NCI-H2029 (cell line): ENCODE data around the gene PRKN.

Experiments
- DNase-seq: peaks from one replicate; lab custom pipeline; 2025; lab: John Stamatoyannopoulos, UW

Gene PRKN

GRCh38 chr6:161446296-161446925 is 1281.2 kb downstream of the PRKN start:
- DNase-seq, result no peak

- DNase-seq, result no peak
Observed at GRCh38 chr6:161445021-161445799, 1282.4 kb downstream of the PRKN start.

GRCh38 chr6:161444464-161444863 is 1283.1 kb downstream of the PRKN start:
- DNase-seq, result no peak

GRCh38 chr6:161443848-161444247 is 1283.7 kb downstream of the PRKN start:
- no peak for DNase-seq

- no peak for DNase-seq
Observed at GRCh38 chr6:161442420-161442819, 1285.1 kb downstream of the PRKN start.

- no peak for DNase-seq
Observed at GRCh38 chr6:161440299-161440698, 1287.3 kb downstream of the PRKN start.

DNA sequence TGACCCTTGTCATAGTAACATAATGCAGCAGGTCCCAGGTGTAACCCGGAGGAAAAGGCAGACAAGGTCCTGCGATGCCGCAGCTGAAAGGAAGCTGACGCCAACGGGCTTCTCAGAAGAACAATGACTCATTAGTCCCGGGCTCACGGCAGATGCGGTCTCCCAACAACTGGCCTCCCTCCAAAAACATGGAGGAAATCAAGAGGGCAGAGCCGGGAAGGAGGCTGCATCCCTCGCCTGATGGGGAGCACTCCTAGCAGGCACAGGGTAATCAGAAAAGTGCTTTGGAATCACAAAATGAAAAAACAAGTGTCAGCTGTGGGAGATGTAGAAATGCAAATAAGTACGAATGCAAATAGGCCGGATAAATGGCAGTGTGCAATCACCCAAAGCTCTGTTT is 1288.5 kb downstream of the PRKN start:
- peak; percentile 39 for DNase-seq

- no peak for DNase-seq
Observed at GRCh38 chr6:161438430-161439030, 1289.0 kb downstream of the PRKN start.

GRCh38 chr6:161437851-161438250 is 1289.7 kb downstream of the PRKN start:
- DNase-seq, result no peak

DNA sequence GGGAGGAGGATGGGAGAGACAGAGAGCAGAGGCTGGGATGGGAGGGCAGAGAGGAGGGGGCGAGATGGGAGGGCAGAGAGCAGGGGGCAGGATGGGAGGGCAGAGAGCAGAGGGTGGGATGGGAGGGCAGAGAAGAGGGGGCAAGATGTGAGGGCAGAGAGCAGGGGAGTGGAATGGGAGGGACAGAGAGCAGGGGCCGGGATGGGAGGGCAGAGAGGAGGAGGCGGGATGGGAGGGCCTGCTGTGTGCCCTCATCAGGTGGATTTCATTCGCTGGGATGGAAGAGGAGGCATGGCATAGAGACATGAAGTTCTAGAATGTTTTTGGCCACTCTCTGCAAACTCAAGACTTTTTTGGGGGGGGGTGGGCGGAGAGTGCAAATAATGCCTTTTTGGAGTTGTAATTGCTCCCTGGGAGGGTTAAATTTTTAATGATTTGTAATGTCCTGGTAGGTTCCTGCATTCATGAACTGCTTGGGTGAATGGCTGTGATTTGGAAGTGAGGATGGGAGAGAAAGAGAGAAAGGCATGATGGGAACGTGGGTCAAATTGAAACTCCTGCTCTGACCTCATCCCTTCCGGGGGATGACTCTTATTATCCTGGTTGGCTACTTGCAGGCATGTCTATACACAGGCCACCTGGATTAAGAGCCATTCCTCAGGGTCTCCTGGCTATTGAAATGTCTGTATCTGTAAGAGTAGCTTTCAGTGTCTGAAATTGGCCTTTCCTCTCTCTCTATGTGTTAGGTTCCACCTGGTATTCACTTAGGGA is 1291.3 kb downstream of the PRKN start:
- no peak for DNase-seq

DNA sequence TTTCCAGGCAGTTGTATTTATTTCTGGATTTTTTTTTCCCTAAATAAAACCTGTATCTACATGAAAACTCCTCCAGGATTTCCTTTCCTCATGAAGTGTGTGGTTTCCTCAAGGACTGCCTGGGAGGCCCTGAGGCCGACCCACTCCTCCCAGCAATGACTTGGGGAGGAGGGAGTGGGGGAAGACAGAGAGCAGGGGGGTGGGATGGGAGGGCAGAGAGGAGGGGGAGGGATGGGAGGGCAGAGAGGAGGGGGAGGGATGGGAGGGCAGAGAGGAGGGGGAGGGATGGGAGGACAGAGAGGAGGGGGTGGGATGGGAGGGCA is 1291.9 kb downstream of the PRKN start:
- DNase-seq, result no peak

- no peak for DNase-seq
Observed at GRCh38 chr6:161434921-161435747, 1292.4 kb downstream of the PRKN start.

DNA sequence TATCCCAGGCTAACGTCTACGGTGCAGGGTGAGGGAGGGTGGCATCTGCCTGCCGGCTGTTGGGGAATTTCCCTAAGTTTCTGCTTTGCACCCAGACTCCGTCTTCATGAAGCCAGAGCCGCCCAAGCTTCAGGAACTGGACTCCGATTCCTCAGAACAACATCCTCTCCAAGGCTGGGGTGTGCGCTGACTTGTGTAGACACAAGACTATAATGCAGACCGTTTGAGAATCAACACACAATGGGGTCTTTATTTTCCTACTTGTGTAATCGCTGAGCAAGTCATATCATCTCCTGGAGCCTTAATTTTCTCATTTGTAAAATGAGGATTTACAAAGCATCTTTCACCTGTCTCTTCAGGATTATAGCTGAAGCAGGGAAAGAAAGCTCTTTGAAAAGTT is 1293.2 kb downstream of the PRKN start:
- DNase-seq, result no peak

GRCh38 chr6:161432546-161432945 is 1295.0 kb downstream of the PRKN start:
- no peak for DNase-seq

DNA sequence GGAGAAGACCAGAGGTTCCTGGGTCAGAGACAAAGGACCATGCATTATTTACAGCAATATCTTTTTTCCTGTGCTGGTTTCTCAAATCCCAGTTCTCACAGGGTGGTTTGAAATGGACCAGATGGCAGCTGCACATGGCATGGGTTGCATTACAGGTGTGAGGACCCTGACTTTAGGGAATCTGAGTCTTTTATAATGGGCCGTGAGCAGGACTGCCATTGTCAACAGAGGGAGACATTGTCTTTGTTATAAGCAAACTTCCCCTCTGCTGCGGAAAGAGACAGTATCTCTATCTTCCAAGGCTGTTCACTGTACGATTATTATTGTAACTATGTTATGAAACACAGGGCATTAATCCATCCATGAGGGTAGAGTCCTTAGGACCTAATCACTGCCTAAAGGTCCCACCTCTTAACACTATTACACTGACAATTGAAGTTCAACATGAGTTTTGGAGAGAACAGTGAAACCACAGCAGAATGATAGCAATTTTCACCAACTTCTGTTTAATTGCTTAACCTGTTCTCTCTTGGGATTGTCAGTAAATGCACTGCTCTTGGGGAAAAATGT is 1297.6 kb downstream of the PRKN start:
- no peak for DNase-seq

GRCh38 chr6:161424421-161424820 is 1303.1 kb downstream of the PRKN start:
- DNase-seq, result no peak

DNA sequence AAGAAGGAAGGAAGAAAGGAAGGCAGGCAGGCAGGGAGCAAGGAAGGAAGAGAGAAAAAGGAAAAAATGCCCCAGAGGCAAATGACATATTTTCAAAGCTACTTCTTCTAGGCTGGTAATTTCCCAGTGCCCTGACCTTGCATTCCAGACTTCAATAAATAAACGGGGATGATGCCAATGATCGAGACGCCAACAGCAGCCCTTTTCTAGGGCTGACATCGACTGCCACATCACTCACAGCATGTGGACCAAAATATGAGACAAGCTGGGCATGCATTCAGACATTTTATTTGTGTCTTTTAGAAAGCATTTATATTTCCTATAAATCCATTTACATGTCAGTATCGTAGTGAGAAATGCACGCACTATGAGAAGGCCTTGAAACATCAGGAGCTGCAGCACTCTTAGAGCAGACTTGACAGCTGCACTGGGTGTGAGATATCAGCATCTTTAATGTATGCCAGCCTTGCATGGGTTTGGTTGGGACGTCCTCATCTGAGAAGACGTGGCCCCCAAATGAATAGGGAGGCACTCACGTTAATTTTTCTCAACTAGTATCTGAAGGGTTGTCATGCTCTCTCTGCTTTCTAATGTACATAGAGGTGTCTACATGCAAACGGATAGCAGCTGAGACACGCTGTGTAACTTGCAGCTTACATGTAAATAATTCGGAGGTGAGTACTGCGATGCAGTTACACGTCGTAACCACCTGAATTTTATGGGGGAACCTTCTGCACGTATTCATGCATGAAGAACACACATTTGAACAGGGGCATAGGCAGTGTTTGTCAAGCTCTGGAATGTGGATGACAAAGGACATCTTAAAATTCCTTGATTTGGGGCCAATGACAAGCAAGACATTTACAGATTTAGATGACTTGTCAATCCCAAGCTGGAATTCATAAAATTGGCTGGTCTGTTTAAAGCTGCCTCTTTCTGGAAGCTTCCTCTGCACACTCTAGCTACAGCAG is 1304.6 kb downstream of the PRKN start:
- DNase-seq, result no peak

DNA sequence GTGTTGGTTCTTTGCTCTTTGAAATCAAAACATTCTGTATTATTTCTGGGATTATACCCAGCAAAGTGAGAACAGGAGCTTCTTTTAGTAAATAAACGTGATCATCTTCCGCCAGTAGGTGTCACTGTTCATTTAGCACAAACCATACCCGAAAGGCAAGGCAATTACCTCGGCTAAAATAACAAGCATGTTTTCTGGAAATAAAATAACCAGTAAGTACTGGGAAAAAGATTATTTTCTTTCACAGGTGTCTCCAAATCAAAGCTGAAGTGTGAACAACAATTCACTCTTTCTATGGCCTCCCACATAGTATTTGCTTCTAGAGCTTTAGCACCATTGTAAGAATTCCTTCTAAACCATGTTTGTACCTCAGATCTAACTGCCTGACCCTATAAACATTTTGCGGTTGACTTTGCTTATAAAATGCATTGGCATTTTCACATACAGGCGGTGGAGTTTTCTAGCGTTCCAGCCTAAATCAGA is 1309.1 kb downstream of the PRKN start:
- DNase-seq, result peak; percentile 40

DNA sequence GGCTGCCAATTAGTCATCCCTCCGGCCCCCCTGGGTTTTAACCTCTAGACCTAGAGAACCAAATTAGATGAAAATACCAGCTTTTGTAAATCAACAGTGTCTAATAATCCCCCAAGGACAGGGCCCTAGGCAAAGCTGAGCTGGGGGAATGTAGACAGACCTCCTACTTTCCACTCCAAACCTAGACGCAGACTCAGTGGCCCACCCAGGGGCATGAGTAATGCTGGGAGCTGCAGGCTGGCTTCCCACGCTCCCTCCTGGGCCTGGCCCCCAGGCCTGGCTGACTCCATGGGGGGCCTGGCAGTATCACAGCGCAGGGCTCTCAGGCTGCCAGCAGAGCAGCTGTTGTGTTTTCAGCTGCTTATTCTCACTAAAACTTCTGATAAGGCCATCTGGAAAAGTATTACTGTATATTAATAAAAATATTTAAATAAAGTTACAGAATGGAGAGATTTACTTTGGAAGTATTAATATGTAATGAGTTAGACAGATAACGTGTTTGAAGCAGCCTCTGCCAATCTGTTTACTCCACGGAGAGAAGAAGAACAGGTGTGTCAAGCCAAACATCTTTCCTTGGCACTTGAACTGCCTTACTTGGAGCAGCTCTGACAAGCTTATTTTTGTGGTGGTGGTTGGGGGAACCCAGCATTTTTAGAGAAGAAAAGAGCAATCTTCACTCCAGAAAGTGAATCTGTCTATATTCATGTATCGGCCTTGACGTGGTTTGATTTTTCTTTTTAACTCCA is 1309.7 kb downstream of the PRKN start:
- DNase-seq, result no peak
